DMS 273 (cell line): ENCODE data around the gene RCAN1.
"Not testable (repeated sequence)": the region's sequence is repeated elsewhere in the genome, so short reads cannot be mapped to it uniquely, and the experiment has no call there.

ENCODE experiments used
- DNase-seq: peaks from one replicate; lab custom pipeline; 2025; ENCODE audit not compliant: unreplicated experiment; lab: John Stamatoyannopoulos, UW

RCAN1 gene

DNA sequence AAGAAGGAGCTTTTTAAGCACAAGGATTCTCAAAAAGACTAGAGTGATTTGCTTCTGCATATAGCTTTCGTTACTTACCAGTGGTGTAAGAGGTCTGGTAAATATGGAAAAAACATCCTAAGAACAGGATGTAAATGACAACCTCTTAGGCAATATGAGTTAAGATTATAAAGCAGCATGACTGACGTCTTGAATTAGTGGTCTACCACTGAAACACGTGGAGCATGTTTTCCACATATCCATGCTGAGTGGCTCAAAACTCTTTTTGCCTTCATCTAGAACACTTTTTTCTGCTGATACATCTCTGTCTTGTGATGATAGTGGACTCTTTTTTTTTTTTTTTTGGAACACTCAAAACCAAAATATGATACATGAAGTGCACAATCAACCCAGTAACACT is 44.6 kb downstream of the RCAN1 start:
- no peak for DNase-seq

DNA sequence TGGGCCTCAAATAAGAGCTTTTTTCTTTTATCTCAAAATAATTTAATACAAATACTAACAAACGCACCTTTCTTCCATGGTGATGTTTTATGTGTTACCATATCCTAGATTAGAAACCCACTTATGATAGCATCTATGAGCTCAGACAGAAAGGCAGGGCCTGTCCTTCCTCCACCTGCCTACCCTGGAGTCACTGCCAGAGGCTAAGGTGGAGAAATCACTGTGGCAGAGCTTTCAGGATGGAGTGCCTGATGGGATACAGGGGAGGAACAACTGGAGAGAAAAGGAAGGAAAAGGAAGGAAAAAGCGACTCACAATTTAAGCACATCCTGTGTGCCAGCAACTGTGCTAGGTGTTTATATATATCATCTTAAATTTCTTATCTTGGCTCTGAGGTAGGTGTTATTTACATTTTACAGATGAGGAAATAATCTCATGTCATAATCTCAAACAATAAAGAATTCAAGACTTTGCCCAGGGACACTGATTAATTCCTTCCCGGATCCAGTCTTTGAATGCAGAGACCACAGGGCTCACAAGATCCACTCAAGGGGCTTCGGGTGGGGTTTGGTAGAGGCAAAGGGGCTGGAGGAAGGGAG is 45.4 kb downstream of the RCAN1 start:
- DNase-seq = no peak

DNA sequence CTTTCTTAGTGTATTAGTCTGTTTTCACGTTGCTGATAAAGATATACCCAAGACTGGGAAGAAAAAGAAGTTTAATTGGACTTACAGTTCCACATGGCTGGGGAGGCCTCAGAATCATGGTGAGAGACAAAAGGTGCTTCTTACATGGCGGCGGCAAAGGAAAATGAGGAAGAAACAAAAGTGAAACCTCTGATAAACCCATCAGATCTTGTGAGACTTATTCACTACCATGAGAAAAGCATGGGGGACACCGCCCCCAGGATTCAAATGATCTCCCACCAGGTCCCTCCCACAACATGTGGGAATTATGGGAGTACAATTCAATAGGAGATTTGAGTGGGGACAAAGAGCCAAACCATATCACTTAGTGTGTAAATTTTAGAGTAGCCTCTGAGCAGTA is 46.1 kb downstream of the RCAN1 start:
- DNase-seq = not testable (repeated sequence)

DNA sequence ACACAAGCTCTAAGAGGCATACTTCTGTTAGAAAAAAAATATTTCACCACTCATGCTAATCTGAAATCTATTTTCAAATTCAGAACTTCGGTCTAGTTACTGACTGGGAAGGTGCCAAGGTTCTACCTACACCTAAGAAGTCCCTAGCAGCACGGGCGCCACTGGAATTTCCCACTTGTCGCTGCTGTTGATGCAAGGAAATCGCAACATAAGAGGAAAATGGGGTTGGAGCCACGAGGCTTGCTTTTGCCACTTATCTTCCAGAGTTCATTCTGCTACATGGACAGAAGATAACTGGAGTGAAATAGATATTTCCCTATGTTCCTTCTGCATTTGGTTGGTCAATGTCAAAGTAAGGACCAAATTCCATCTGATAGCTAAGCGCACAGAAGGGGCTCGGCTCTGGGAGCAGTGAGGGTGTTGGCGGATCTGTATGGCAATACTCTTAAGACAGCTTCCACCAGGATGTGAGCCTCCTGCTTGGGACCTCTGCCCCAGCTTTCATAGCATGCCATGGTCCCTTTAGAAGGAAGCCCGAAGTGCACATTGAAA is 47.2 kb downstream of the RCAN1 start:
- DNase-seq = no peak

DNA sequence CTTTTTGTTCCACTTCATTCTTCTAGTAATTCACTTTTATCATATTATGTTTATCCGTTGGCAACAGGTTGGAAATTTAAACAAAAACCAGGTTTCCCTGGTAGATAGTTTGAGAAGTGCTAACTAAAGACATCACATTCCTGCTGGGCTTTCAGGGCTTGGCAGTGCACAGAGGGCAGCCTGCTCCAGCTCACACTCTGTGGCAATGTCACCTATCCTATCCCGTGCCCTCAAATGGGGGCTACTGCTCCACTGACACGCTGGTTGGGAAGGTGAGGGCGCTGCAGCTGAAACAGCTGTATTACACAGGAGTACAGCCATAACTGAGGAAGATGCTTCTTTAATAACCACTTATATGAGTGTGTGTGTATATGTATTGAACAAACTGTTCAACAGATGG is 49.7 kb downstream of the RCAN1 start:
- DNase-seq = no peak

DNA sequence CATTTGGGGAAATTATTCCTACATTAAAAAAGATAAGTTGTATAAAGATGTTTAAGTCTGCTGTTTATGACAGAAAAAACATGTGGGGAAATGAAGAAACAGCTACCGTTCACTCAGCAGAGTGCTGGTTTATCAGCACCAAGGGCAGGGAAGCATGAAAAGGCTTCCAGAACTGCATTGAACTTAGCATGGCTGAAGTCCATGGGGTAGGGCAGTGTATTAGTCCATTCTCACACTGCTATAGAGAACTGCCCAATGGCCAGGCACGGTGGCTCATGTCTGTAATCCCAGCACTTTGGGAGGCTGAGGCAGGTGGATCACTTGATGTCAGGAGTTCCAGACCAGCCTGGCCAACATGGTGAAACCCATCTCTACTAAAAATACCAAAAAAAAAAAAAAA is 51.5 kb downstream of the RCAN1 start:
- not testable (repeated sequence) for DNase-seq

DNA sequence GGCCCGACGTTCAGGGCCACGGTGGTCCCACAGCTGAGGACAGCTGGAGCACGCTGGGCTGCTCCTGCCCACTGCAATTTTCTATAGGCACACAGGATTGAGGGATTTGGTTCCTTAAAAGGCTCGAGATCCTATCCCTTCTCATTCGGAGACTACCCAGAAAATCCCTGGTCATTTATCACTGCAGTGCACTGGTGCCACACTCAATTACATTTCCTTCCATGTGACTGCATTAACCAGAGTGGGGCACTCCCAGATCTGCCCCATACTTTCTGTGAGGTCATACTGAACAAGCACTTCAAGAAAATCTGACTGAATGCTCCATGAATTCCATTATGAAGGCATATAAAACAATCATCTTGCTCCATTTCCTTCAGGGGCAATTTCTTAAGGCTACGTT is 53.1 kb downstream of the RCAN1 start:
- DNase-seq = no peak

DNA sequence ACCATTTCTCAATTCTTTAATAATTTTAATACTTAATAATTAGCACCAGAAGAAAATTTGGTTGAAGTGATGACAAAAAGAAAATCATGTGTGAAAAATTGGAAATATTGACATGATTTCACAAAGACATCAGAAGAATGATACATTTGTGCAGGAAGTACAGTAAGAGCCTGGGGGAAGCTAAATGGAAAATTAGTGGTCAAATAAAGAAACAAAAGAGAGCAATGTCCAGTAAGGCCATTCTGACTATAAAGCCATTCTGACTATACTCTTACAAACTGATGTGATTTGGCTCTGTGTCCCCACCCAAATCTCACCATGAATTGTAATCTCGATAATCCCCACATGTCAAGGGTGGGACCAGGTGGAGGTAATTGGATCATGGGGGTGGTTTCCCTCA is 54.3 kb downstream of the RCAN1 start:
- DNase-seq = no peak

DNA sequence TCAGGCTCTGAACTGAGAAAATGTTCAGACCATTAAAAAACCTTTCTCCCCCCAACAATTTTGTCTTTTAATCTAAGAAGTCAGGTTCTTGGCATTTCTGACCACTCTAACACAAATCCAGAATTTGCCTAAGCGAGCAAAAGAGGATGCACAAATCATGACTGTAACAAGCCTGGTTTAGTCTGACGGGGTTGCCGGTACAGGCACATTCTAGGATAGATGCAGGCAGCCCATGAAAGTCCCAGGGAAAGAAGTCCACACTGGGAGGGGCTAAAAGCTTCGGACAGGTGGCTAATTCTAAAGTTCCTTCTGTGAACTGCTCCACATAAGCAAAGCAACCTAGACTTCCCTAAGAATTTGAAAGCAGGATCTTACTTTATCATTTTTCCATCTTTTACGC is 54.9 kb downstream of the RCAN1 start:
- no peak for DNase-seq

DNA sequence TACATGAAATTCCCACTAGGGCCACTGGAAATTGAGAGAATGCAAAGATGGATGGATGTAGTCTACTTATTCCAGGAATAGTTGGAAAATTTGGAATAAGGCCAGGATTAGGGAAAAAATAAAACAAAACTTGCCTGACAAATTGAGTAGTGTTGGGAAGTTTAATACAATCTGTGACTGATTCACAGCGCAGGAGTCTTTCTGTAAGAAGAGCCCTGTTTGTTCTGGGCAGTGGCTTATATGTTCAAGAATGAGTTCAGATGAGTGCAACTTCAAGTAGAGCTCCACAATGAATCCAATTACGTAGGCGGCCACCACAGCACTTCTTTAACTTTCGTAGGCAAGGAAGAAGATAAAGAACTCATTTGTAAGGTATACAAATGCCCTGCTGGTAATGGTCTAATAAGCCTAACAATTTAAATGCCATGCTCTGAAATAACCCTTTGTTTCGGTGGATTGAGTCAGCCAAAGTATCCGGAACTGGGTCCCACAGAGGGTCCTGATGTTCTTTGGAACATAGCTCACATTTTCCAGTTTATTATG is 55.8 kb downstream of the RCAN1 start:
- no peak for DNase-seq

DNA sequence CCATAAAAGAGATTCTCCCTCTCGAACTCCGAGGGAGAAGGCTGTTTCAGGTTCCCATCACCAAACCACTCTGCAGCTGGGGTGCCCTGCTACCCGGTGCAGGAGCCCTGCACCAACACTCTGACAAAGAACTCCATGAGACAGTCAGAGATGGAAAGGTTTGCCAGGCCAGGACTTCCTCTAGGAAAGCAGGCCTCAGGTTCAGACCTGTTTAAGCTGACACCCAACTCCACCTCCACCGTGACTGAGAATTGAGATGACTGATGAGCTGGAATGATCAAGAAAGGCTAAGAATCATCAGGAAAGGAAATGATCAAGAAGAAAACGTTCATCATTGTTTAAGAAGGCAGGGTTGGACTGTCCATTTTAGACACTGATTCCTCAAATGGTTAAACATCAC is 56.7 kb downstream of the RCAN1 start:
- DNase-seq = no peak

DNA sequence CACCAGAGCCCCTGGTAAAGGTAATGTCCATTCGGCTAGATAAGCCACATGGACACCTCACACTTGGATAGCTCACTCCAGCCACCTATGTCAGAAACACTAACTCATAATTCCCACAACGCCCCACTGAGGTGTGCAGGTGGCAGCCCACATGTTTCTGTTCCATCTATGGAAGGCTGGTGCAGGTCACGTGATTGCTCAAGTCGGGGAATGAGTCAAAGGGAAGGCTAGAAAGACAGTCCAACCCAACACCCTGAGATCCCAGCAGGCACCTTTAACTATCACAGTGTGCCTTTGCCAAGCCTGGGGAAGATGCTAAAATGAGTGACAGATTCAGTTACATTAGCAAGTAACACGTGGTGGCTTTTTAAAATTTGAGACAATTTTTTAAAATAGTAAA is 57.7 kb downstream of the RCAN1 start:
- no peak for DNase-seq

DNA sequence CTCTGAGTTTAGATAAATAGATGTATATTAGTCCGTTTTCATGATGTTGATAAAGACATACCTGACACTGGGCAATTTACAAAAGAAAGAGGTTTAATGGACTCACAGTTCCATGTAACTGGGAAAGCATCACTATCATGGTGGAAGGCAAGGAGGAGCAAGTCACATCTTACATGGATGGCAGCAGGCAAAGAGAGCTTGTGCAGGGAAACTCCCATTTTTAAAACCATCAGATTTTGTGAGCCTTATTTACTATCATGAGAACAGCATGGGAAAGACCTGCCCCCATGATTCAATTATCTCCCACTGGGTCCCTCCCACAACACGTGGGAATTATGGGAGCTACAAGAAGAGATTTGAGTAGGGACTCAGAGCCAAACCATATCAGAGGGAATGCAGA is 60.2 kb downstream of the RCAN1 start:
- DNase-seq = not testable (repeated sequence)

DNA sequence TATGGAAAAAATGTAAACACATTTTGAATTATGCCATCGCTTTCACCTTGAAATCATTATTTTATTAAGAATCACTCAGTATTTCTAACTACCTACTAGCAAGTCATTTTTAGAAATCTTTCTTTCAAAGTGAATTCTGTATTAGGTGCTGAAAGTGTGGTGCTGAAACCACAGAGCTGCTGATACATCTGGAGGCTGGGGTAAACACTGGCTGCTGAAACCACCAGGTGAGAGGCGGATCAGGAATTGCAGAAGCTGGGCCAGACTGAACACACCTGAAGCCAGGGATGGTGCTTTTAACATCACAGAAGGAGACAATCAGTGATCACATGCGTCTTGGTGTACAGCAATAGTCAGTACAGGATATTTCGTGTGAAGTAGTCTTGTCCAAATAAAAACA is 60.7 kb downstream of the RCAN1 start:
- no peak for DNase-seq

DNA sequence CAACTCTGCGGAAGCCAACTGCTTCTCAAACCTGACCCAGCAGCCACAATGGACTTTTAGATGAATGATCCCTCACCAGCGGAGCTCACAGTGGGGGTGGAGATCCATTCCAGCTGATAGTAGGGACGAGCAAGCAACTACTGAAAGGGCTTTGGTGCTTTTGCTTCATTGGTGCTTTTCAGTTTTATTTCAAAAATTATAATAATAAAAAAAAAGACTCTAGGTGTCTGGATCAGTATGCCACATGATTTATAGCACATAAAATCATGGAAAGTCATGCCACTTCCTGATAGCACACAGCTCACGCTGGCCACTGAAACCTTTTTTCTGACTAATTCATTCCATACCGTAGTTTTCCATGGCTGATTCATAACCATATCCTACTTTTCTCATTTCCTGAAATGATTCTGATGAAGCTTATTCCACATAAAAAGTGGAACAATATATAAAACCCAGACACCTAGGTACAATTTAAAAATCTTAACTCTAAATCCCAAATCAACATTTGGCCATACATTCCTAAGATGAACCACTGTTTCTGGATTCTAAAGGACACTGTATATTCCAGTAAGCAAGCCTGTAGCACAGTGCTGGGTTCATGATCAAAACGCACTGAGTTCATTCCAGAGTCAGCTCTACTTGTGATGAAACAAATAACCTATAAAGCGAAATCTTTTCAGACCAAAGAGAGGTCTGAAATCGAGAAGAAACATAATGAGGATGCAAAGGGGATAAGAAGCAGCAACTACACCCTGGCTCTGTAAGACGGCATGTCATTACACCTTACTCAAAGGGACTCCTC is 61.6 kb downstream of the RCAN1 start:
- no peak for DNase-seq

DNA sequence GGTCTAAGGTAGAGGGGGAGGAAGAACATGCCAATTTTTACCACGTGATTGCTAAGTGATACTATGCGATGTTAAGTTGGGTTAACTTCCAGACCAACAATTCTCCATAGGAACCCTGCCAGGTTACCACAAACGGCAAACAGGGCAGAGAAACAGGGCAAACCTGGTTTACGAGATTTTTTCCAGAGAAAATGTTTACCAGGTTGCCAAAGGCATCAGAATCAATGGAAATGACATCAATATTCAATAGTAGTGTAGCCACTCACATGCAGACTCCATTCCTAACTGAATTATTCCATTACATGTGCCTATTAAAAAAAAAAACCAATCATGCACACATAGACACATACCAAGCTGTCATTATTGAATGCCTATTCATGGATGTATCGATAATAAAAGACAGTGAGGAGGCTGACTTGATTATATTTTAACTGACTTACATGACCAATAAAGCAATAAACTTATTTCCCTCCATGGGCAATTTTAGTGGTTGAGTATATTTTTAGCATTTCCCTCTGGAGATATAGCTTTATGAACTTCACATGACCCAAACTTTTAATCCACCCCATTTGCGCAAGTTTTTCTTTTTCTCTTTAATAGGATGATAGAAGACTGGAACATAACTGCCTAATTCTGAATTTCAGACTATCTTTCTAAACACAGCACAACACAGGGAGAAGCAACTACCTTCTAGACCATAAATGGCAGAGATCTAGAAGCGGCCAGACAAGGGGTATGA is 62.4 kb downstream of the RCAN1 start:
- DNase-seq = no peak

DNA sequence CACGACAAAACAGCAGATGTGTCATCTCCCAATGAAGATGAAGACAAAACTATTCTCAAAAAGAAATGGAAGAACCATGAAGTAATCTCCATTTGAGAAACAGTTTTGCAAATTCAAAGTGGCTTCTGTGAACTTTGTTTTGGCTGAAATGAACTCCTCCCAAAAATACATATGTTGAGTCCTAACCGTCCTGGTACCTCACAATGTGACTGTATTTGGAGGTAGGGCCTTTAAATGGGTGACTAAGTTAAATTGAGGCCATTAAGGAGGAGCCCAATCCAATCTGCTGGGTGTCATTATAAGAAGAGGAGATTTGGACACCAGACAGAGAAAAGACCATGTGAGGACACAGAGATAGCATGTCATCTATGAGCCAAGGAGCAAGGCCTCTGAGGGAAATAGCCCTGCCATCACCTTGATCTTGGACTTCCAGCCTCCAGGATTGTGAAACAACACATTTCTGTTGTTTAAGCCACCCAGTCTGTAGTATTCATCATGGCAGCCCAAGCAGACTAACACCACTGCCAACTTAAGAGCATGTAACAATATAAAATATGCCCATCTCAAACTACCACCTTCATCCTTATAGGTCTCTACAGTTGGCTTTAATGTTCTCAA is 64.6 kb downstream of the RCAN1 start:
- no peak for DNase-seq

DNA sequence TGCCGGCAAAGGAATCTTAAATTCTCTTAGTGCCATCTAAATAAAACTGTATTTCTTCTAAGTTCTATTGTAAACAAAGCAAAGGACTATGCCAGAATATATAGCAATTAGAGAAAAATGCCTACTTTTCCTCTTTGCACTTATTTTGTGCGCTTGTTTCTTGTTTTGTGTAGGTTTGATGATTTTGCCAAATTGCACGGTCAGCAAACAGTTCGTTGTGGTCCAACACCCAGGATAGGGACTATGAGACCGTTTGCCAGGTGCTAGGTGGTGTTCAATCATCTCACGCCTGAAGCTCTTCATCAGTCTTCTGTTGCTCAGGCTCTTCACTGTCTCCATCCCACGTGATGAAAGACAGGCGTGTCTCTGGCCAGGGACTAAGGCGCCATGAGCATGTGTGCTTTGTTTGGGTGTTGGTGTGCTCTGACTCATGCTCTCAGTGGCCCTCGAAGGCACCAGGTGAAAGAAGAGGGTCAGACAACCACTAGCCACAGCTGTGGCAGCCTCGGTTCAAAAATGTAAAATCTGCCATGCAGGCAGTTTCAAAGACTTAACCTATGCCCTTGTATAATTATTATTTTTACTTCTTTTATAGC is 66.0 kb downstream of the RCAN1 start:
- DNase-seq = no peak

DNA sequence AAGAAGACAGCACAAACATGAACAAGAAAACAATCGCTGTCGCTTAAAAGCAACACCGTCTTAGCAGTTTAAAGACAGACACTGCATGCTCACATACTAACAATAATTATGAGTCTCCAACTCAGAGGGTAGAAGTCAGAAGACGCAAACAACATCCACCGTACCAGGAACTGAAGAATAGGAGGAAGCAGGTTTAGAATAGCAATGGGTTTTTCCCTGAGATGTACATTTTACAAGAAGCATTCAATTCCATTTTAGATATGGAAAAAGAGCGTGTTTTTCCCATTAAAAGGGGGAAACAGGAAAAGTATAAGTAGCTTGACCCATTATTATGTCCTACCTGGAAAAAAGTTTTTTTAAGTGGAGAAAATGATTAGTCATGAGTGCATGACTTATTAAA is 68.4 kb downstream of the RCAN1 start:
- no peak for DNase-seq

DNA sequence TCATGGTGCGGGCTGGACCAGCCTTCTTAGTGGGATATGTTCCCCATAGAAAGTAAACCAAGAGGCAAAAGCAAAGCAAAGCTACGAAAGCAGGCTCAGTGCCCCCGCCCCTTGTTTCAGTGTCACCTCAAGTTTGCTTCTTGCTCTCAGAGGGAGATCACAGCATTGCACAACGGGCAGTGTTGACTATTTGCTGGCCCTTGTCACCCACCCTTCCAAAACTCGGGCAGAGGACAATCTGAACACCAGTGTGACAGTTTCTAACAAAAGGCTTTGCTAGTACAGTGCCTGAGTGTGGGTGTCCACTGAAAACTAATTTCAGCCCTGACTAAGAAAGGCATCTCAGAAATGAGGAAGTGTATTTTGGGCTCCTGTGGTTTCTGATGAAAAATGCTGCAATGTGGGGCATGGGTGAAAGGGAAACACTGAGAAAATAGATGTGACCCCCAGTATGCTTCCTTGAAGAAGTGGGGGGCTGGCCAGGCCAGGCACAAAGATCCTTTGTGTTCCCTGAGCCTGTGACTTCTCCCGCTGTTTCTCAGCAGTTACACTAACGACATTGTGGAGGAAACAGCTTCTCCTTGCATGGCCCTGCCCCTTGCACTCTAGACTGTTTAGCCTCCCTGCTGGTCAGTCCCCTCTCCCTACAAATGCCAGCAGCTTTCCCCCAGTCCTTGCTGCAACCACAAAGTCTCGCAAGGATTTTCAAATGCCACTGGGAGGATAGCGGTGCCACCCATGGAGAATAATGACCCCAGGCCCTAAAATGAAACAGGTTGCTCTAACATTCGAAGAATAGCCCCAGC is 69.6 kb downstream of the RCAN1 start:
- DNase-seq = no peak
